HUDEP-2 (cell line): ENCODE data around the gene NRXN3.

Source experiments
- DNase-seq, 76 experiments: peaks; one replicate each; lab custom pipeline; 2025; ENCODE audit not compliant: unreplicated experiment in 76 of 76; lab: John Stamatoyannopoulos, UW

NRXN3 gene

GRCh38 chr14:79036441-79036840 is 866.3 kb downstream of the NRXN3 start:
- DNase-seq = no peak

DNA sequence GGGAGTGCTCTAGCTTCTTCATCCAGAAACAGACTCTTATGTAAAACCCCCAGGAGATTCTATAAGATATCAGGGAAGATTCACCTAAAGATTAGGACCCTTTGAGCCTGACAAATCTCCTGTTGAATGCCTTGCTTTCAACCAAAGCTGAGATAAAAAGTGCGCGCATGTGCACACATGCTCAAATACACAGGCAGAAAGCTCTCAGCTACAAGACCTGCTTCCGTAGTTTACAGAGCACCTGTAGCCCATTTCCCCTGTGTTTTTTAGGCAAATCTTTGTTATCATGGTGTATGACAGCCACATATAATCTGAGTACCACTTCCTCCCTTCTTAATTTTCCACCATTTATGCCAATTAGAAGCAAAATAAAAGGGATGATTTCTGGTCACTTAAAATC is 866.9 kb downstream of the NRXN3 start:
- DNase-seq = no peak

GRCh38 chr14:79037593-79037992 is 867.4 kb downstream of the NRXN3 start:
- no peak for DNase-seq

DNA sequence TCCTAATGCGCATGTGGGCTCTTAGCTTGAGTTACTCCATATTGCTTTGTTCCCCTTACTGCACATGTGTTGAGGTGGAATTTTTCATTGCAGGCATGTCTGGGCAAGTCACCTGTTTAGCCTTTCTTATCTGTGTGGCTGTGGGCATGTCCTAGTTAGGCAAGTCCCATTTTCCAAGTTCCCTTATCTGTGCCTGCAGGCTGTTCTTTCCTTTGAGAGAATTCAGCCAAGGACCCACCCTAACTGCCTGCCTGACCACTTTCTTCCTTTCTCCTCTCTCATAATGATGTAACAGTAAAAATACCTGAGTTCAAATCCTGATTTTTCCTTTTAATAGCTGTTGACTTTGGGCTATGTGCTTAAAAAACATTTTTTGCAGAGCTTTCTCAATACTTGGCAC is 870.6 kb downstream of the NRXN3 start:
- DNase-seq = peak in 5 of 76 experiments; percentile 6 to 29 (median 9)

GRCh38 chr14:79043194-79043889 is 873.2 kb downstream of the NRXN3 start:
- DNase-seq = no peak

DNA sequence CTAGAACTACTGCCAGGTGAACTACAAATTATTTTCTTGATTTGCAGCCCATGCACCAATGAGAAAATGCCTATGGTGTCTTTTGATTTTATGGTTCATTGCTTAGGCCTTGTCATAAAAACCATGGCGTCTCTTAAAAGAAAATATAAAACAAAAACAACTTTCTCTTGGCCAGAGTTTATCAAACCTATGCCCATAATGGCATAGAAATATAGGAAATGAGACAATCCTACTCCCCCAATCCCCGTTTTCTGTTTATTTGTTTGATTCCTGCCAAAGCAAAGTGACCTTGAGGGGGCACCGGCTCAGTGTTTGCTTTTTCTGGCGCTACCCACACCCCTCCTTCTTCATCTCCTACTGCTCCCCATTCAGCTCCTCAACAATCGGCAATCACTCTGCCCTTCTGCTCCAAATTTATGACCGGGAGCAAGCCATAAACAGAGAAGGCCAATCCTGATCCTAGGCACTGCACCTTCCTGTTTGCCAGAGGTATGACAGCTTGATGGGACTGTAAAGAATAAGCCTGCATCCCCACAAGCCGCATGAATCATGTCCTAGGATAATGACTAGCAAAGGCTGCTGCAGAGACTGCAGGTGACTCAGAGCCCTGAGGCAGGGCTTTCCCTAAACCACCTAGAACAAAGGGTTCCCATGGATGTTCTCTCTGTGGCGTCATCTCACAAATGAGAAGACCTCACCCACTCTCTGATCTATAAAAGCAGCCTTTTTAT is 874.9 kb downstream of the NRXN3 start:
- no peak for DNase-seq

- DNase-seq = no peak
Measured at GRCh38 chr14:79050787-79051727, 880.9 kb downstream of the NRXN3 start.

GRCh38 chr14:79051742-79052141 is 881.6 kb downstream of the NRXN3 start:
- DNase-seq = no peak

DNA sequence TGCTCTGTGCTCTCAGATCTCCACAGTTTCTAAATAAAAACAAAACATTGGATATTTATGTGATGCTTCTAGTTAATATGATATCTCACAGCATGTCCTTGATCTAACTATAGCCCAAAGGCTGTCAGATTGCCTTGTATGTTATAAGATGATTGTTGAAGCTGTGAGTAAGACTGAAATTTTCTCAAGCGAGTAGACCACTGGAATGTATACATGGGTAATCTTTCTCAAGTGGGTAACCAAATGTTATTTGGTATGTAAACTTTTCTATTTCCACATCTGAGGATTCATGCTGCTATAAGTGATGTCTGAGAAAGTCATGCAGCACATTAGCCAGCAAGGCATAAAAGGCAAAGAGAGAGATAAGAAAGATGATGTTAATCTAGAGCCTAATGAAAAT is 886.7 kb downstream of the NRXN3 start:
- no peak for DNase-seq

- no peak for DNase-seq
Measured at GRCh38 chr14:79057333-79057732, 887.2 kb downstream of the NRXN3 start.

DNA sequence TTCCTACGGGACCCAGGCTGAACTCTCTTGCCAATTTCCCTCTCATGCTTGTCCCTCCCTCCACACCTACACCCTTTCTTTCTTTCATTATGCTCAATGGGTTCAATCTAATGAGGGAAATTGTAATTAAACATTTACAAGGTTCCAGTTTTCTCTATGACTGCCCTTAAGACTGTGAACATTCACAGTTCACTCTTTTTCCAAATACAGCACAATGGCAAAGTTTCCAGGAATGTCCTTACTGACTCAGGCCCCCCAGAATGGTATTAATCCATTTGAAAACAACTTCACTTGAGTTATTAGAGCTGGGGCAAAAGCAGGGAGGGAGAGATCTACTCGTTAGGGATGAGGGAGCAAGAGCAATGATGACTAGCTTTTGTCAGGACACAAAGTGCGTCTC is 892.1 kb downstream of the NRXN3 start:
- no peak for DNase-seq

- no peak for DNase-seq
Measured at GRCh38 chr14:79064214-79064613, 894.0 kb downstream of the NRXN3 start.

GRCh38 chr14:79074510-79074909 is 904.3 kb downstream of the NRXN3 start:
- DNase-seq = no peak

GRCh38 chr14:79076428-79076827 is 906.3 kb downstream of the NRXN3 start:
- DNase-seq = no peak

DNA sequence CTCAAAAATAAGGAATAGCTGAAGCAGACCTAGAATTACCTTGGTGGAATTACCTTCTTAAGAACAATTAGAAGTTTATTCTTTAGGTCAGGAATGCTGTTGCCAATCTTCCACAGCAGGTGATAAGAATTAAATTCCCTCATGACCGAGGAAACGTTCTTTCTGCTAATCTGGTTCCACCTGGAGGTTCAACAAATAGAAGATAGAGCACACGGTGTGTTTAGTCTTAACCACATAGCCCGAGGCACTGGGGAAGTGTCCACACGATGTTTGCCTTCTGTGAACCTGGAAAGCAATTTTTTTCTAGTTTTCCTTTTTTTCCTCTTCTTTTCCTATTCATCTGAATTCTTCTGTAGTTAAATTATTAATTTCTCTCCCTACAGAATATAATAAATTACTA is 906.9 kb downstream of the NRXN3 start:
- DNase-seq = no peak

- DNase-seq = no peak
Measured at GRCh38 chr14:79080040-79080439, 909.9 kb downstream of the NRXN3 start.

DNA sequence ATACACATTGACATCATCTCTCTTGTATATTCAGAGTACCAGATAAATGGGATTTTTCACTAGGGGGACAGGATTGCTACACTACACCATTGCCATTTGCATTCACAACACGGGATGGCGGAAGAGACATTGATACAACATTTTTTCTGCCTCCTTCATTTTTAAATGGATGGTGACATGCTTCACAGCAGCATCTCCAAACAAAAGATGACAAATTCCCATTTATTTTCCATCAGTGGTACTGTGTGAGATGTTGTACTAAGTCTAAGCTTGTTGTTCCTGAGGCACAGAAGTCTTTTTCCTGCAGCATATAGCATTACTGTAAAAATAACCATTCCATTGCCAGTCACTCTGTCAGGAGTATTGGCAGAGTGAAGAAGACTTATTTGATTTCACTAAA is 912.7 kb downstream of the NRXN3 start:
- DNase-seq = no peak

- no peak for DNase-seq
Measured at GRCh38 chr14:79083356-79083755, 913.2 kb downstream of the NRXN3 start.

DNA sequence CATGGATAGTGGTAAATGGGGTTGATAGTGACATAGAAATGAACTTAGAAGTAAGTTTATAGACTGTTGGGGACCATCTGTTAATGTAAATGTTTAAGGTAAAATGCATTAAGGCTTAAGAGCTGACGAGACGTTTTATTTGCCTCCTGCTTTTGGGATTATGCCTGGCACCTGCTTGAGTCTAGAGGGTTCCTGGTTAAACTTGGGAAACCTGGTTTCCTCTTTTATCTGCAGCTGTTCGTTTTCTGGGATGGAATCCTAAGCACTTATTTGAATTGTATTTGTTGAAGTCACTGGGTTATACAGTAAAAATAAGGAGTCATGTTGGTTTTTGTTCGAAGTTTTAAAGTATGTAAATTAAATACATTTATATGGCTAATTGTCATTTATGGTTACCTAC is 914.7 kb downstream of the NRXN3 start:
- DNase-seq = no peak

DNA sequence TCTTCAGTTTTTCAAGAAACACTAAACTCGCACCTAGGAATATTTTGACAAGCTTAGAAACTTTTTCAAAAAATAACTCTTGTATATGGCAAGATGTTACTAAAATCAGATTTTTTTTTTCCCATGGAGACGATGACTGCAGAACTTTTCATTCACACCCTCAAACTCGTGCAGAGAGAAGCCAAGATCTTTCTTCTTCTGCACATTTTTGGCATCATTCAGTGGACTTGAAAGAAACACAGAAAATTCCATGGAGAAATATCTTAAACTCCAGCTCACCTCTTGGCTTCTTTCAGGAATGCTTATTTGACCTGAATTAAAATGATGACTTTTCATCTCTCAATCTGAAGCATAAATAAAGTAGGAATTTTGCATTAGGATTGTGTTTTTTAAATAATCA is 919.4 kb downstream of the NRXN3 start:
- no peak for DNase-seq

- no peak for DNase-seq
Measured at GRCh38 chr14:79090641-79091180, 920.5 kb downstream of the NRXN3 start.
